ENCODE measurements around the gene CLCN4. TPM values are rescaled to one million over a fixed set of nuclear protein-coding genes. Genes with fewer than 3 reads are reported as not detected.

CLCN4 gene
- total and polyA plus RNA-seq, 10 of the 15 experiments (the other 5 are each of a cell fraction or from before 2014, with no cell fraction given): 0.90 to 6.9 (median 2.9) TPM

DNA sequence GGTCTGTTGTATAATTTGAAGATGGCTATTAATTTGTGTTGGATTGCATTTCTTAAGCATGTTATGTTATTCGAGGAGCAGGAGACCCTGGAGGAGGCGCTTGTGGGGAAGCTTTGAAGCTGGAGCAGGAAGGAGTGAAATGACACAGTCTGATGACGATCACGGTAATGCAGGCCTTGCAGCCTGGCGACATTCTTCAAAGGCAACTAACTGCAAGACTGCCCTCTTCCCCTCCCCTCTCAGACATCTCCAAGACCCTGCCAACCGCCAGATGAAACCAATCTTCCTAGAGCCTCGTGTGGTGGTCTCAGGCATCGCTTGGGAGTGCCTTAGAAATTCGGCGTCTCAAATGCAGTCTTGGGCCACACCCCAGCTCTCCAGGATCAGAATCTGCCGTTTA lies 16.1 kb downstream of the CLCN4 start (continued):
- TF ChIP-seq JUNB (IDR thresholded peaks at IDR 0.05) (no peak), MYB (IDR thresholded peaks at IDR 0.05; ENCODE audit: borderline replicate concordance, low read depth, low read length) (no peak), RB1 (IDR thresholded peaks at IDR 0.05; ENCODE audit: borderline replicate concordance) (no peak), PAX5 (IDR thresholded peaks at IDR 0.05; ENCODE audit: borderline replicate concordance, low read depth, low read length) (no peak), TBL1XR1 (IDR thresholded peaks at IDR 0.05; ENCODE audit: low read depth, low read length) (no peak), RELA (IDR thresholded peaks at IDR 0.05; ENCODE audit: borderline replicate concordance, partially characterized antibody) (no peak), CBX5 (IDR thresholded peaks at IDR 0.05; ENCODE audit: low read depth) (no peak)
- TF ChIP-seq, protein P1, sequence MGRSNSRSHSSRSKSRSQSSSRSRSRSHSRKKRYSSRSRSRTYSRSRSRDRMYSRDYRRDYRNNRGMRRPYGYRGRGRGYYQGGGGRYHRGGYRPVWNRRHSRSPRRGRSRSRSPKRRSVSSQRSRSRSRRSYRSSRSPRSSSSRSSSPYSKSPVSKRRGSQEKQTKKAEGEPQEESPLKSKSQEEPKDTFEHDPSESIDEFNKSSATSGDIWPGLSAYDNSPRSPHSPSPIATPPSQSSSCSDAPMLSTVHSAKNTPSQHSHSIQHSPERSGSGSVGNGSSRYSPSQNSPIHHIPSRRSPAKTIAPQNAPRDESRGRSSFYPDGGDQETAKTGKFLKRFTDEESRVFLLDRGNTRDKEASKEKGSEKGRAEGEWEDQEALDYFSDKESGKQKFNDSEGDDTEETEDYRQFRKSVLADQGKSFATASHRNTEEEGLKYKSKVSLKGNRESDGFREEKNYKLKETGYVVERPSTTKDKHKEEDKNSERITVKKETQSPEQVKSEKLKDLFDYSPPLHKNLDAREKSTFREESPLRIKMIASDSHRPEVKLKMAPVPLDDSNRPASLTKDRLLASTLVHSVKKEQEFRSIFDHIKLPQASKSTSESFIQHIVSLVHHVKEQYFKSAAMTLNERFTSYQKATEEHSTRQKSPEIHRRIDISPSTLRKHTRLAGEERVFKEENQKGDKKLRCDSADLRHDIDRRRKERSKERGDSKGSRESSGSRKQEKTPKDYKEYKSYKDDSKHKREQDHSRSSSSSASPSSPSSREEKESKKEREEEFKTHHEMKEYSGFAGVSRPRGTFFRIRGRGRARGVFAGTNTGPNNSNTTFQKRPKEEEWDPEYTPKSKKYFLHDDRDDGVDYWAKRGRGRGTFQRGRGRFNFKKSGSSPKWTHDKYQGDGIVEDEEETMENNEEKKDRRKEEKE (IDR thresholded peaks at IDR 0.05): no peak
- TF ChIP-seq, protein P2, sequence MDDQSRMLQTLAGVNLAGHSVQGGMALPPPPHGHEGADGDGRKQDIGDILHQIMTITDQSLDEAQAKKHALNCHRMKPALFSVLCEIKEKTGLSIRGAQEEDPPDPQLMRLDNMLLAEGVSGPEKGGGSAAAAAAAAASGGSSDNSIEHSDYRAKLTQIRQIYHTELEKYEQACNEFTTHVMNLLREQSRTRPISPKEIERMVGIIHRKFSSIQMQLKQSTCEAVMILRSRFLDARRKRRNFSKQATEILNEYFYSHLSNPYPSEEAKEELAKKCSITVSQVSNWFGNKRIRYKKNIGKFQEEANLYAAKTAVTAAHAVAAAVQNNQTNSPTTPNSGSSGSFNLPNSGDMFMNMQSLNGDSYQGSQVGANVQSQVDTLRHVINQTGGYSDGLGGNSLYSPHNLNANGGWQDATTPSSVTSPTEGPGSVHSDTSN (IDR thresholded peaks at IDR 0.05; ENCODE audit: insufficient replicate concordance, low read depth, low read length): no peak

Data from GM12878 (cell line).